CD14-positive monocyte (primary cell): ENCODE measurements around the gene ZNF536. TPM values are rescaled to one million over a fixed set of nuclear protein-coding genes. Genes with fewer than 3 reads are reported as not detected.
A peak's percentile ranks its signal among the peaks of the same experiment; 100 is the strongest.

Experiments
- DNase-seq, 3 donors: peaks; one replicate each; pipeline ENCODE4 v3.0.0-alpha.2; 2011 to 2022
- H2AFZ ChIP-seq: 2 replicates; pipeline ENCODE4 v1.6.0; 2012; ENCODE audit warnings: mild to moderate bottlenecking, low read depth, low read length, inconsistent platforms; ENCODE audit not compliant: insufficient read depth, poor library complexity, severe bottlenecking
- H3K27ac ChIP-seq, 2 donors: 1 replicate in 1 of 2; 2 replicates in 1 of 2; pipeline ENCODE4 v1.5.1; 2012 to 2013; ENCODE audit warnings: low read length in 2 of 2, control low read depth in 1 of 2, inconsistent platforms in 1 of 2, low read depth in 1 of 2, mild to moderate bottlenecking in 1 of 2
- H3K27me3 ChIP-seq, 2 donors: one replicate each; pipeline versions ENCODE4 v1.6.0 to v1.6.1; 2011 to 2013; ENCODE audit warnings: low read length in 2 of 2; ENCODE audit not compliant: control insufficient read depth in 2 of 2, insufficient read depth in 2 of 2
- H3K36me3 ChIP-seq, 2 donors: replicated peaks in 1 of 2; 1 replicate in 1 of 2; 2 replicates in 1 of 2; pipeline versions ENCODE4 v1.5.1 to v1.6.1; 2012 to 2013; ENCODE audit warnings: low read length in 2 of 2, control low read depth in 1 of 2, inconsistent platforms in 1 of 2, mild to moderate bottlenecking in 1 of 2; ENCODE audit not compliant: insufficient read depth in 2 of 2, control insufficient read depth in 1 of 2
- H3K4me1 ChIP-seq, 2 donors: 1 replicate in 1 of 2; 2 replicates in 1 of 2; pipeline versions ENCODE4 v1.5.1 to v1.6.1; 2012 to 2013; ENCODE audit warnings: low read length in 2 of 2, control low read depth in 1 of 2, inconsistent platforms in 1 of 2, mild to moderate bottlenecking in 1 of 2, moderate library complexity in 1 of 2; ENCODE audit not compliant: insufficient read depth in 2 of 2, control insufficient read depth in 1 of 2
- H3K4me2 ChIP-seq: replicated peaks from 2 replicates; pipeline ENCODE3; 2012; ENCODE audit warnings: low read length, moderate library complexity, mild to moderate bottlenecking; ENCODE audit not compliant: poor library complexity, severe bottlenecking; ENCODE audit errors: extremely low read depth
- H3K4me3 ChIP-seq, 3 experiments: fragments of 200-600 bp in 1 of 3; sonication (generic) in 1 of 3; replicated peaks in 1 of 3; 1 replicate in 2 of 3; 2 replicates in 1 of 3; pipeline ENCODE4 v1.5.1; 2011 to 2013; ENCODE audit warnings: low read length in 3 of 3, mild to moderate bottlenecking in 3 of 3, control low read depth in 2 of 3, low read depth in 2 of 3, inconsistent platforms in 1 of 3, moderate library complexity in 1 of 3
- H3K79me2 ChIP-seq: 2 replicates; pipeline ENCODE4 v1.6.0; 2012; ENCODE audit warnings: mild to moderate bottlenecking, control low read depth, inconsistent platforms, low read length, moderate library complexity; ENCODE audit not compliant: insufficient read depth
- H3K9ac ChIP-seq: 2 replicates; pipeline ENCODE4 v1.6.0; 2017; ENCODE audit warnings: low read length, mild to moderate bottlenecking; ENCODE audit not compliant: insufficient read depth, poor library complexity, severe bottlenecking
- H3K9me3 ChIP-seq, 2 donors: replicated peaks in 1 of 2; 1 replicate in 1 of 2; 2 replicates in 1 of 2; pipeline versions ENCODE4 v1.5.1 to v1.6.1; 2012 to 2013; ENCODE audit warnings: low read length in 2 of 2, control low read depth in 1 of 2; ENCODE audit not compliant: control insufficient read depth in 1 of 2, insufficient read depth in 1 of 2
- H4K20me1 ChIP-seq: 2 replicates; pipeline ENCODE4 v1.6.0; 2012; ENCODE audit warnings: mild to moderate bottlenecking, low read length, control low read depth, moderate library complexity; ENCODE audit not compliant: insufficient read depth
- H3K27ac Mint-ChIP-seq, 7 donors: one replicate each; pipeline ENCODE4 v1.8.0; 2020; ENCODE audit warnings: mild to moderate bottlenecking in 7 of 7, mixed read lengths in 7 of 7, moderate library complexity in 6 of 7, inconsistent platforms in 2 of 7
- H3K27me3 Mint-ChIP-seq, 3 donors: one replicate each; pipeline ENCODE4 v1.8.0; 2021 to 2022; ENCODE audit warnings: low read depth in 3 of 3, mild to moderate bottlenecking in 3 of 3, mixed read lengths in 3 of 3, moderate library complexity in 3 of 3, inconsistent platforms in 1 of 3
- H3K36me3 Mint-ChIP-seq, 2 donors: one replicate each; pipeline ENCODE4 v1.8.0; 2020; ENCODE audit warnings: mixed read lengths in 2 of 2, inconsistent platforms in 1 of 2, mild to moderate bottlenecking in 1 of 2
- H3K4me1 Mint-ChIP-seq: one replicate; pipeline ENCODE4 v1.8.0; 2020; ENCODE audit warnings: mild to moderate bottlenecking, mixed read lengths
- H3K4me3 Mint-ChIP-seq, 2 donors: one replicate each; pipeline ENCODE4 v1.8.0; 2020; ENCODE audit warnings: mild to moderate bottlenecking in 2 of 2, mixed read lengths in 2 of 2, moderate library complexity in 1 of 2
- H3K9me3 Mint-ChIP-seq, 7 donors: one replicate each; pipeline ENCODE4 v1.8.0; 2020 to 2022; ENCODE audit warnings: mixed read lengths in 7 of 7, mild to moderate bottlenecking in 6 of 7, moderate library complexity in 6 of 7, inconsistent platforms in 2 of 7
- WGBS: methylation state at CpG from one replicate; pipeline ENCODE4 v1.1.5; 2013; ENCODE audit warnings: missing lambda C conversion rate; ENCODE audit not compliant: insufficient coverage; 5-methylcytosine and 5-hydroxymethylcytosine counted together
- intact Hi-C, 2 donors: fragments of 100-400 bp; cut with micrococcal nuclease; formaldehyde crosslinking; loops; one replicate each; pipeline versions ENCODE4 v1.15.0 to v1.15.1; 2023
- polyA plus RNA-seq, 3 donors: library from polyadenylated mRNA; depleted of rRNA in 1 of 3; unstranded in 2 of 3; stranded (reverse) in 1 of 3; fragments of 300-500 nt in 2 of 3; fragments of >200 nt in 1 of 3; fragmentation: Illumina TruSeq in 2 of 3; gene quantifications; 1 replicate in 2 of 3; 2 replicates in 1 of 3; pipeline ENCODE4 v1.2.3, GENCODE V29; 2012 to 2021
- TF ChIP-seq, protein P1 (sequence below): fragments of 200-600 bp; IDR thresholded peaks from one replicate; pipeline ENCODE4 v1.8.0; 2022; ENCODE audit warnings: antibody characterized with exemption, mild to moderate bottlenecking

The ZNF536 gene
- polyA plus RNA-seq, 3 donors, result not detected

DNA sequence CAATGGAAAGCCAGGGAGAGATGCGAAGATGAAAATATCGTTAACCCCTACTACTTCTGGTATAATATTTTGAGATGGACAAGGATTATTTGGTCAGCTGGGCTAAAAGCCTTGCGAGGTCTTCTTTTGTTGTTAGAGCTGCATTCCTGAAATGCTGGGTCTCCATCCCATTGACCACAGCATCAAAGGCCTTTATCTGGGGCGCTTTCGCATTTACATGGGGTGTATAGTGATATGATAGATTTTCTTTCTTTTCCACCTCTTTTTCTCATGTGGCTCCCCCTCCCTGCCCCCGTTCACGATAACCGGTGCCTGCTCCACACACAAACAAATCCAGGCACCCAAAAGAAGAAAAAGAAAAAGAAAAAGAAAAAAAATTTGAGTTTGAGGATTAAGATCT is 77.5 kb downstream of the ZNF536 start:
- Histone ChIP-seq H3K36me3 (no peaks in the 10 kb centered on the region), H3K27ac (no peak overlapping the region), H3K79me2 (no peaks in the 10 kb centered on the region), H3K27me3 (no peaks in the 10 kb centered on the region), H3K4me1 (no peaks in the 10 kb centered on the region), H3K4me2 (no peak overlapping the region), H3K9ac (no peak overlapping the region), H3K9me3 (peaks cover 0 to 4% of the 10 kb centered on the region in 2 donors), H3K4me3 (no peak overlapping the region), H4K20me1 (no peaks in the 10 kb centered on the region), H2AFZ (no peak overlapping the region)
- peaks cover 6 to 15% (median 10%) of the 10 kb centered on the region in 3 donors for H3K27me3 Mint-ChIP-seq
- WGBS, result no CpG with 5 or more reads among the region's 8 CpGs
- no peaks in the 10 kb centered on the region for H3K36me3 Mint-ChIP-seq
- DNase-seq, result no peak
- H3K4me1 Mint-ChIP-seq, result peaks cover 2% of the 10 kb centered on the region
- TF ChIP-seq, protein P1, sequence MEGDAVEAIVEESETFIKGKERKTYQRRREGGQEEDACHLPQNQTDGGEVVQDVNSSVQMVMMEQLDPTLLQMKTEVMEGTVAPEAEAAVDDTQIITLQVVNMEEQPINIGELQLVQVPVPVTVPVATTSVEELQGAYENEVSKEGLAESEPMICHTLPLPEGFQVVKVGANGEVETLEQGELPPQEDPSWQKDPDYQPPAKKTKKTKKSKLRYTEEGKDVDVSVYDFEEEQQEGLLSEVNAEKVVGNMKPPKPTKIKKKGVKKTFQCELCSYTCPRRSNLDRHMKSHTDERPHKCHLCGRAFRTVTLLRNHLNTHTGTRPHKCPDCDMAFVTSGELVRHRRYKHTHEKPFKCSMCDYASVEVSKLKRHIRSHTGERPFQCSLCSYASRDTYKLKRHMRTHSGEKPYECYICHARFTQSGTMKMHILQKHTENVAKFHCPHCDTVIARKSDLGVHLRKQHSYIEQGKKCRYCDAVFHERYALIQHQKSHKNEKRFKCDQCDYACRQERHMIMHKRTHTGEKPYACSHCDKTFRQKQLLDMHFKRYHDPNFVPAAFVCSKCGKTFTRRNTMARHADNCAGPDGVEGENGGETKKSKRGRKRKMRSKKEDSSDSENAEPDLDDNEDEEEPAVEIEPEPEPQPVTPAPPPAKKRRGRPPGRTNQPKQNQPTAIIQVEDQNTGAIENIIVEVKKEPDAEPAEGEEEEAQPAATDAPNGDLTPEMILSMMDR, result no peak
- no peak overlapping the region for H3K4me3 Mint-ChIP-seq
- no peak overlapping the region for H3K27ac Mint-ChIP-seq
- H3K9me3 Mint-ChIP-seq, result peaks cover 0 to 1% (median 0%) of the 10 kb centered on the region in 7 donors
- intact Hi-C loops, result no loop called here

DNA sequence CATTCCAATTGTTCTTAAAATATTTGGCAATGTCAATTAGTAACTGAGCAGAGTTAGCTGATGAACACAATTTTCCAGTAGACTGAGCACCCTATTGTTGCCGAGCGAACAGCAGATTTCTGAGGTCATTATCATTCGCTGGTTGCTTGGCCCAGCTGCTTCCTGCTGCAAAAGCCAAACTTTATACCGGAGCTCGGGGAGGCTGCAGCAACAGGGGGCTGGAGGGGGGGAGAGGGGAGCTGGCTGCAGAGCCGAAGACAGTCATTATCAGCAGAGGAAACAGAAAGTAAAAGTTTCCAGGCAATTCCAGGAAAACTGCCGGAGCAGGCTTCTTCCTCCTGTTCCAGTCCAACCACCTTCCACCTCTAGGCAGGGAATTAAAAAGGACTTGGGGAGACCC is 77.9 kb downstream of the ZNF536 start:
- 0% methylated on average over 3 of the region's 7 CpGs for WGBS
- Histone ChIP-seq H4K20me1 (no peaks in the 10 kb centered on the region), H3K9me3 (peaks cover 0 to under 1% of the 10 kb centered on the region in 2 donors), H3K27ac (no peak overlapping the region), H3K4me3 (no peak overlapping the region), H3K79me2 (no peaks in the 10 kb centered on the region), H3K9ac (no peak overlapping the region), H2AFZ (no peak overlapping the region), H3K27me3 (no peaks in the 10 kb centered on the region), H3K36me3 (no peaks in the 10 kb centered on the region), H3K4me2 (no peak overlapping the region), H3K4me1 (no peaks in the 10 kb centered on the region)
- H3K4me3 Mint-ChIP-seq, result peak overlapping the region in 1 of 2 donors; percentile 59
- peaks cover 2% of the 10 kb centered on the region for H3K4me1 Mint-ChIP-seq
- H3K27ac Mint-ChIP-seq, result no peak overlapping the region
- intact Hi-C loops, result no loop called here
- no peaks in the 10 kb centered on the region for H3K9me3 Mint-ChIP-seq
- TF ChIP-seq, protein P1, result no peak
- H3K27me3 Mint-ChIP-seq, result peaks cover 6 to 15% (median 10%) of the 10 kb centered on the region in 3 donors
- no peaks in the 10 kb centered on the region for H3K36me3 Mint-ChIP-seq
- no peak for DNase-seq
